Hippocampal formation (tissue), 2 donors: ENCODE data around the gene EEA1.

Experiments used
- DNase-seq, 2 donors: peaks; one replicate each; lab custom pipeline; 2025; lab: John Stamatoyannopoulos, UW

The EEA1 gene

GRCh38 chr12:92938638-92939037 lies 9.5 kb upstream of the EEA1 start:
- DNase-seq, result no peak

- DNase-seq, result no peak
These were observed 8.9 kb upstream of the EEA1 start for GRCh38 chr12:92938018-92938417.

- DNase-seq, result no peak
These were observed 4.5 kb upstream of the EEA1 start for GRCh38 chr12:92933606-92934005.

- DNase-seq, result no peak
These were observed 1.3 kb upstream of the EEA1 start for GRCh38 chr12:92930421-92930820.

GRCh38 chr12:92929983-92930382 lies 888 bp upstream of the EEA1 start:
- no peak for DNase-seq

GRCh38 chr12:92928421-92928961 lies 604 bp downstream of the EEA1 start:
- peak in 1 of 2 donors; percentile 52 for DNase-seq

GRCh38 chr12:92927436-92928281 lies 1.4 kb downstream of the EEA1 start:
- DNase-seq, result peak in 1 of 2 donors; percentile 46

GRCh38 chr12:92927055-92927435 lies 2.0 kb downstream of the EEA1 start:
- DNase-seq, result peak in 1 of 2 donors; percentile 20

- no peak for DNase-seq
These were observed 2.5 kb downstream of the EEA1 start for GRCh38 chr12:92926549-92926948.

- DNase-seq, result no peak
These were observed 7.2 kb downstream of the EEA1 start for GRCh38 chr12:92921877-92922276.

GRCh38 chr12:92915365-92915764 lies 13.7 kb downstream of the EEA1 start:
- DNase-seq, result no peak

GRCh38 chr12:92914170-92914569 lies 14.9 kb downstream of the EEA1 start:
- no peak for DNase-seq

GRCh38 chr12:92912672-92913071 lies 16.4 kb downstream of the EEA1 start:
- no peak for DNase-seq

GRCh38 chr12:92912052-92912451 lies 17.0 kb downstream of the EEA1 start:
- DNase-seq, result no peak

- no peak for DNase-seq
These were observed 17.8 kb downstream of the EEA1 start for GRCh38 chr12:92911339-92911738.

- DNase-seq, result no peak
These were observed 21.0 kb downstream of the EEA1 start for GRCh38 chr12:92908108-92908507.

GRCh38 chr12:92905811-92906554 lies 23.1 kb downstream of the EEA1 start:
- no peak for DNase-seq

GRCh38 chr12:92905258-92905810 lies 23.8 kb downstream of the EEA1 start:
- DNase-seq, result no peak

- DNase-seq, result no peak
These were observed 28.2 kb downstream of the EEA1 start for GRCh38 chr12:92900941-92901340.

GRCh38 chr12:92899386-92900001 lies 29.6 kb downstream of the EEA1 start:
- DNase-seq, result peak in 1 of 2 donors; percentile 26

- DNase-seq, result no peak
These were observed 30.3 kb downstream of the EEA1 start for GRCh38 chr12:92898755-92899154.

- DNase-seq, result no peak
These were observed 31.3 kb downstream of the EEA1 start for GRCh38 chr12:92897844-92898243.
